Activated CD4-positive, alpha-beta T cell treated with anti-CD3 and anti-CD28 coated beads, Interleukin-10, Interleukin-2, amounts not matched to agents 100 ng/mL and 50 ng/mL, durations not matched to agents 16 hours and 8 hours (primary cell): ENCODE measurements around the gene OAF.

ENCODE experiments used
- DNase-seq: peaks from one replicate; pipeline ENCODE4 v3.0.0-alpha.2; 2020

OAF gene

GRCh38 chr11:120184371-120184945 lies 26.4 kb upstream of the OAF start:
- DNase-seq = no peak

DNA sequence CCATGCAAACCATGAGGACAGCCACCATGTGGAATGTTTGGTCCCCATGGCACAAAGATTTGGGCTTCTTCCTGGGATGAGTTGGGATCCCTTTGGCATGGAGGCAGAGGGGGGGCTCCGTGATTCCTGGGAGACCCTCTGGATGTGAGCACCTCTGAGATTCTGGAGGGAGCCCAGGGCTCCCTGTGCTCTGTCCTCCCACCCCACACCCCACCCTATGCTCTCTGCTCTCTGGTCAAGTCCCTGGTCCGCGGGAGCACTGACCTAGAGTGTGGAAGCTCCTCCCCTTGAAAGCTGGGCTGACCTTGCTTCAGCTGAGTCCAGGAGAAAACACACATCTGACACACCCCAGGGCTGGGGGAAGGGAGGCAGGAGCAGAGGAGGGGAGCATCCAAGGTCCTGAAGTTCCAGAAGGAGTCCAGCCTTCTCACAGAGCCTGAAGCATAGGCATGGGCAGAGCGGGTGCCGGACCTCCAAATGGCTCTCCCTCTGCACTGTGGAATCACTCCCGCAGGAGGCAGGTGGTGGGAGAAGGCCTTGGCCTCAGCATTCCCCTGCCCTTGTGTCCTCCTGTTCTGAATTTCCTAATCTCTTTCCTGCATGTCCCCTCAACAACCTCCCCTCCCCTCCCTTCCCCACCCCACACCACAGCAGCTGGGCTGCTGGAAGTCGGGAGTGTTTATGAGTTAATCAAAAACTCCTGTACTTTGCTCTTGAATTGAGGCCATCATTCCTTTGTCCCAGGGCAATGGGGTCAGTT lies 25.7 kb upstream of the OAF start:
- DNase-seq = no peak

DNA sequence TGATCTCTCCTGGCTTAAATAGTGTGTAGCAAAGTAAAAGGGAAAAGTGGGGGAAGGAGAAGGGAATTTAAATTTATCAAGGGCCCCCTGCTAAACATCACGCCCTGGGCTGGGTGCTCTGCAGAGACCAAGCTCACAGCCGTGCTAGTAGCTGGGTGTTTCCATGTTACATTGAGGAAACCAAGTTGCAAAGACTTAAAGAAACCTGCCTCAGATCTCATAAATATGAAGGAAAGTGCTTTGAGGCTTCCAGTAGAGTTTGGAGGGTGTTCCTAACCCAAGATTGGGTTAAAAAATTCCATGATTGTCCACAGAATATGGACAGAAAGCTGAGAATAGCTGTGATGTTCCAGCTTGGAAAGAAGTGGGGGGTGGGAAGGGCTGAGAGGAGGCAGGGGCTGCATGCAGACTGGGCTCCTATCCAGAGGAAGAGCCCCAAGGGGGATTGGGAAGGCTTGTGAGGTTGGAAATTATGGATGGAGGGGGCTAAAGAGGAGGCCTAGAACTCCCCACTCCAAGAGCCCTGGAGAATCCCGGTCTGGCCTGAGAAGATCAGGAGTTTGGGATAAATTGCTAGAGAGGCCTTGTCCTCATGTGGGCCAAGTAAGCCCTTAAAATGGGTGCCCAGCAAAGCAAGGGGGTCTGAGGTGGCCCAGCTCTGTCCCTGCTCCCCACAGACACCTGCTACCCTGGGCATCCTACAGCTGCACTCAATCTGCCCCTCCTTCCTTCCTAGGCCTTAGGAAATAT lies 25.0 kb upstream of the OAF start:
- no peak for DNase-seq

DNA sequence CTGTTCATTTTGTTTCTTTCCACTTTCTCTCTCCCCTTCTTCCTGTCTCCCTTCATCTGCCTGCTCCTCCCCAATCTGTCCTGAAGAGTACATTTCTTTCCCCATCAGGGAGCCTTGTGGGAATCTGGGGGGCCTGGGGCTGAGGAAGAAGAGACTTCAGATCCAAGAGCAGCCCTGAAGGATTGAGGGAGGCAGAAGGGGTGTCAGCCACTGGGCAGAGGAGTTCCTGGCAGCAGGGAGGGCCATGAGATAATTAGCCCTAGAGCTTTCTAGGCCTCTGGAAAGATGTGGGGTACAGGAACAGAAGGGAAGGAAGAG lies 24.4 kb upstream of the OAF start:
- no peak for DNase-seq

GRCh38 chr11:120186774-120187591 lies 23.8 kb upstream of the OAF start:
- DNase-seq = no peak

GRCh38 chr11:120188371-120188770 lies 22.5 kb upstream of the OAF start:
- no peak for DNase-seq

GRCh38 chr11:120188811-120189455 lies 21.9 kb upstream of the OAF start:
- DNase-seq = no peak

- no peak for DNase-seq
These were observed 19.8 kb upstream of the OAF start for GRCh38 chr11:120191058-120191457.

GRCh38 chr11:120192831-120193625 lies 17.8 kb upstream of the OAF start:
- no peak for DNase-seq

DNA sequence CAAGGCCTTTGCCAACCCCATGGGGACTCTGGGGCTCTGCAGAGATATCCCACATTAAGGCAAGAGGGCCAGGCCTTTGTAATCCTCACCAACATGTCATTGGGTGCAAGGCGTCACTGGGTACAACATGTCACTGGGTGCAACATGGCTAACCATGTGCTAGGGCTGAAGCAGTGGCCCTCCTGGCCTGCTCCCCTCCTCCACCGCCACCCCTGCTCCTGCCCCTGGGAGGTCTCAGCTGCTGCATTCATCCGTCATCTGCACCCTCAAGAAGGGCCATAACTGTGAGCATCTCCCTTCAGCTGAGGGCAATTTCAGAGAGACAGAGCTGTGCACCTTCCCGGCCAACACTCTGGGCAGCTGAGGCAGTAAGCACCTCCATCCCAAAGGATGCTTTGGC lies 16.7 kb upstream of the OAF start:
- DNase-seq = no peak

DNA sequence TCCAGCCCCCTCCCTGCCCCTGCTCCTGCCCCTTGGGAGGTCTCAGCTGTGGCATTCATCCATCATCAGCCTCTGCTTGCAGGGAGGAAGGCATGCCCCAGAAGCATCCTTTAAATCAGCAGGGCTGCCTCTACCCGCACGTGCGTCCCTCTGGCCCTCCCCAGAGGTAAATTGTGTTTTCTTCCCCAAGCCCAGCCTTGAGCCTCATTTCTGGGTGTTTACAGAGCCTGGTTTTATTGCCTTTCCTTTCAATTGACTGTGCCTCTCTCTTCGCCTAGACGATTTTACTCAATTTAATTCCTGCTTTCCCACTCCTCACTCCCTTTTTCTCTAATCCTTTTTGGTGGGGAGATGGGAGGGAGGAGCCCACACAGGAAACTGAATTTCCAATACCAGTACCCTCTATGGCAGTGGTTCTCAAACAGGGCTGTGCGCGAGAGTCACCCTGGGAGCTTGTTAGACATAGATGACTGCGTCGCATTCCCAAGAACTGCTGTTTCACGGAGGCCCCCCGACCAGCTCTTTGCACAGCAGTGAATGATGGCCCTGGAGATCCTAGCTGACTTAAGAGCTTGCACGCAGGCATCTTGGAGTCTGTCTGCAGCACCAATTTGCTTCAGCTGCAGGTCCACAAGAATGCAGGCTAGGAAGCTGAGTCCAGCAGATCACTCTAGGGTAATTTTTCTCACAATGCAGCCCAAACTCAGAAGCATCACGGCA lies 15.1 kb upstream of the OAF start:
- DNase-seq = no peak

- no peak for DNase-seq
These were observed 14.0 kb upstream of the OAF start for GRCh38 chr11:120196826-120197225.

- DNase-seq = no peak
These were observed 13.5 kb upstream of the OAF start for GRCh38 chr11:120197251-120197891.

DNA sequence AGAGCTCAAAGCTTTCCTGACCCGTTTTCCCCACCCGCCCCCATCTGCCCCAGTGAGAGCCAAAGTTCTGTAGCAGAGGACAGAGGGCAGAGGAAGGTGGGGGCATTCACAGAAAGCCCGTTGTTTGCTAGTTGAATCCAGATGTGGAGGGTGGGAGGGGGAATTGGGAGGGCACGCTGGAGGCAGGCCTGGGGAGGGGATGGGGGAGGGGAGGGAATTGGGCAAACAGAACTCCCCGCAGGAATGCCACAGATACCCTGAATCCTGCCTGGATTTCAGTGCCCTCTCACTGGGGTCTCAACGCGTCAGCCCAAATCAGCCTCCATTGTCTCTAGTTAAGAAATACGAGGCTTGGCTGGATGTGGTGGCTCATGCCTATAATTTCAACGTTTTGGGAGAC lies 12.9 kb upstream of the OAF start:
- no peak for DNase-seq

DNA sequence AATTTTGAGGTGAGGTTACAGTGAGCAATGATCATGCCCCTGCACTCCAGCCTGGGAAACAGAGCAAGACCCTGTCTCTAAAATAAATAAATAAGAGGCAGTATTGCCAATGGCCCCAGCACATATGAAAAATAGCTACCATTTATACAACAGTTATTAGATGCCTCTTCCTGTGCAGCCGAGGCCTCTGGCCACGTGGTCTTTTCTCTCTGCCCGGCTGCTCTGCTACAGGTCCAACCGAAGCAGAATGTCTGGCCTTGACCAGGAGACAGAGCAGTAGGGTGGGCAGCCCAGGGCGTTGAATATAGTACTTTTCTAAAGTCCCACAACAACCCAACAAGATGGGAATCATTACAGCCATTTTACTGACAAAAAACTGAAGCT lies 12.4 kb upstream of the OAF start:
- DNase-seq = no peak

GRCh38 chr11:120198787-120199469 lies 11.9 kb upstream of the OAF start:
- DNase-seq = no peak

DNA sequence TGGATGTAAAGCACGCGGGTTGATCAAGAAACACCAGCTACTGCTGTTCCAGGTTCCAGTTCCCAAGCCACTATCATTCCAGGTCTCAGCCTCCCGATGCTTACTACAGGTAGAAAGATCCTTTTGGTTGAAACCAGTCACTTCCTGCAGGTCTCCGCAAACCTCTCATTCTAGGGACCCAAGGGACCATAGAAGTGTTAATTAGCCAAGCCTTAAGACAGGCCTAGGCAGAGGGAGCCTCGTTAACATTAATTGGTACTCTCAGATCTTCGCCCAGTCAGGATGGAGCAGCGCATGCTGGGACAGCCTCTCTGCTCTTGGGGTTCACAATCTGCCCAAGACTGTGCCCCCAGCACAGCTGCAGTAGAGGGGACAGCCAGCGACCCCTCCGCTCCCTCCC lies 11.2 kb upstream of the OAF start:
- no peak for DNase-seq

DNA sequence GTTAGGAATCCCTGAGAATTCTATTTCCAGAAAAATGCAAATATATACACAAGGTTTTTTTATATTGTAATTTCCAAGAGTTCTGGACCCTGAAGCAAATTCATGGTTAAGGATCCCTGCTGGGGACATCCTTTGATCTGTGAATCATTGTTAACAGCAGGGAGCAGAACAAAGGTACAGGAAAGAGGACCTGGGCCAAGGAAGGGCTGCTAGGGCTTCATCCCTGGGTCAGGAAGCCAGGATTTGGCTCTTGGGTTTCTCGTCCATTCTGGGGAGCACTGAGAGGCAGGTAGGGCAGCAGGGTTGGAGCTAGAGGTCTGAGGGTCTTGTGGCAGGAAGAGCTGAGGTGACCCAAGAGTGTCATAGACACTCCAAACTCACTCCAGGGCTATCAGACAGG lies 10.2 kb upstream of the OAF start:
- no peak for DNase-seq

DNA sequence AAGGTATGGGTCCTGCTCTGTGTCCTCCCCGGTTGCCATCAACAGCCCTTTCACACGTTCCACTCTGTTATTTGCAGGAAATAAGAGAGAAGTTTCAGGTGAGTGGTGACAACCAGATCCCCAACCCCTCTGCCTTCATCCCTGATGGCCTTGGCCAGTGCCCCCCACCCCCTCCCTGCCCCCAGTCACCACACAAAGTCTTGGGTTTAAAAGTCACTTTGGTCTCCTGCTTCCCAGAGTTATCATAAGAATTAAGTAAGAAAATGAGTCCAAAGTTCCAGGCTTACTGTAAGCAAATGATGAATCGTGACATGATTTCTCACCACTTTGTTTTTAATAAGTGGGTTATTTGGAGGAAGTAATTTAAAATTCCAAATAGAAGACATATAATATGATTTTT lies 9.2 kb upstream of the OAF start:
- no peak for DNase-seq

DNA sequence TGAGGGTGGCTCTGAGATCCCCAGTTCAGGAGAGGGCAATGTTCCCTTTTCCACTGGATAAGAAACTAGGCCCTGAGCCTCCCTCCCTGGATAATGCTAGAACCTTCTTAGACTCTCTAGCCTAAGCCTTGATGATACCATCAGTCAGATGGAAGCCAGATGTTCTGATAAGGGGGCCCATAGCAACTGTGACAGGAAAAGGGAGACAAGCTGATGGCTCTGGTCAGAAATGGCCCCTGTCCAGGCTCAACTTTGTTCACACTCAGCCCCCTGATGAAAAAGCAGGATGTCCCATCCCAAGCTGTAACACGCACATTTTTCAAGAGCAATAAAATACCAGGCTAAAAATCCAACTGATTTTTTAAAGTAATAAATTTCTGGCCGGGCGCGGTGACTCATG lies 7.2 kb upstream of the OAF start:
- DNase-seq = no peak
